CD4-positive, alpha-beta T cell treated with Interleukin-6 for 4 hours (primary cell): ENCODE results near the gene RAD52.

Experiments used
- DNase-seq: peaks from one replicate; pipeline ENCODE4 v3.0.0-alpha.2; 2020; ENCODE audit warnings: mixed read lengths

RAD52 gene

DNA sequence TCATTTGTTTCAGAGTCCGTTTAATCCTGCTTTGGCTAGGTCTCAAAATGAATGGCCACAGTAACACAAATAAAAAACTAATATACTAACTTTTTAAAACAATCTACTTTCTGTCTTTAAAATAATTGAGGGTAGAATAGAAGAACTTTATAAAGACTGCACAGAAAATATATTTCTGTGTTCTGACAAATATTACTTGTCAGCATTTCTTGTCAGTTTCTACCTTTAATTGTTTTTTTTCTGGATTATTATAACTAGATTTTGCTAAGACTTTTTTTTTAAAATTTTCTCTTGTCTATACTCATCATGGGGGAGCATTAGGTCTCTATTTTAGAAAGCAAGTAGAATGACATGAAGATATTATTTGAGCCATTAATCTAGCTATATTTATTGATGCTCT, 86.2 kb downstream of the RAD52 start:
- no peak for DNase-seq

- DNase-seq = no peak
These were observed 87.1 kb downstream of the RAD52 start for GRCh38 chr12:862303-862911.
